CD4-positive, alpha-beta T cell (primary cell): ENCODE results near the gene ST6GAL1. TPM values are rescaled to one million over a fixed set of nuclear protein-coding genes. Genes with fewer than 3 reads are reported as not detected.
A peak's percentile ranks its signal among the peaks of the same experiment; 100 is the strongest.

Experiments used
- ATAC-seq: fragments of 200-7000 bp; cut with Tn5 transposase; one replicate; pipeline ENCODE4 v1.10.0; 2022; ENCODE audit warnings: mild to moderate bottlenecking; ENCODE audit not compliant: poor library complexity
- CTCF ChIA-PET: fragments of 350-600 bp; sonication (Branson Sonifier 250); formaldehyde crosslinking; loops from one replicate; lab custom pipeline; 2021; ENCODE audit warnings: antibody characterized with exemption, inconsistent platforms; lab: Charles Lee
- POLR2A ChIA-PET: fragments of 350-600 bp; sonication (Branson Sonifier 250); formaldehyde crosslinking; loops from one replicate; lab custom pipeline; 2021; ENCODE audit warnings: antibody characterized with exemption, inconsistent platforms; lab: Charles Lee
- DNase-seq, 14 experiments: peaks; one replicate each; pipeline ENCODE4 v3.0.0-alpha.2; 2013 to 2020; ENCODE audit warnings: mixed read lengths in 2 of 14
- H3K27ac ChIP-seq, 2 donors: one replicate each; pipeline versions ENCODE4 v1.5.1 to v1.7.0; 2013; ENCODE audit warnings: low read length in 2 of 2, low read depth in 1 of 2, mild to moderate bottlenecking in 1 of 2
- H3K27me3 ChIP-seq, 2 experiments: 1 replicate in 1 of 2; 2 replicates in 1 of 2; pipeline versions ENCODE4 v1.6.1 to v1.7.0; 2013; ENCODE audit warnings: low read length in 2 of 2, control low read depth in 1 of 2, mild to moderate bottlenecking in 1 of 2, moderate library complexity in 1 of 2; ENCODE audit not compliant: insufficient read depth in 2 of 2, control insufficient read depth in 1 of 2
- H3K36me3 ChIP-seq: one replicate; pipeline ENCODE4 v1.6.1; 2013; ENCODE audit warnings: low read length, control low read depth; ENCODE audit not compliant: insufficient read depth
- H3K4me1 ChIP-seq: one replicate; pipeline ENCODE4 v1.6.1; 2013; ENCODE audit warnings: low read length, control low read depth; ENCODE audit not compliant: insufficient read depth
- H3K4me3 ChIP-seq: one replicate; pipeline ENCODE4 v1.5.1; 2013; ENCODE audit warnings: mild to moderate bottlenecking, low read length, moderate library complexity
- H3K9me3 ChIP-seq, 2 experiments: 1 replicate in 1 of 2; 2 replicates in 1 of 2; pipeline versions ENCODE4 v1.6.1 to v1.7.0; 2013; ENCODE audit warnings: low read length in 2 of 2, mild to moderate bottlenecking in 2 of 2, control low read depth in 1 of 2, moderate library complexity in 1 of 2; ENCODE audit not compliant: control insufficient read depth in 1 of 2, insufficient read depth in 1 of 2
- H3K27ac Mint-ChIP-seq: one replicate; pipeline ENCODE4 v1.8.0; 2020; ENCODE audit warnings: mixed read lengths
- H3K27me3 Mint-ChIP-seq: one replicate; pipeline ENCODE4 v1.8.0; 2021; ENCODE audit warnings: mixed read lengths
- H3K36me3 Mint-ChIP-seq: one replicate; pipeline ENCODE4 v1.8.0; 2021; ENCODE audit warnings: low read depth, mixed read lengths
- H3K4me1 Mint-ChIP-seq: one replicate; pipeline ENCODE4 v1.8.0; 2021; ENCODE audit warnings: low read depth, mixed read lengths
- H3K4me3 Mint-ChIP-seq: one replicate; pipeline ENCODE4 v1.8.0; 2020; ENCODE audit warnings: mild to moderate bottlenecking, mixed read lengths
- H3K9me3 Mint-ChIP-seq: one replicate; pipeline ENCODE4 v1.8.0; 2020; ENCODE audit warnings: mixed read lengths
- CTCF ChIP-seq: fragments of 200-600 bp; IDR thresholded peaks from one replicate; pipeline ENCODE4 v1.8.0; 2022; ENCODE audit warnings: antibody characterized with exemption, mild to moderate bottlenecking
- intact Hi-C, 2 experiments: fragments of 100-400 bp; cut with DNase I in 1 of 2; cut with micrococcal nuclease in 1 of 2; formaldehyde crosslinking; loops; one replicate each; pipeline versions ENCODE4 v1.15.1 to v1.9.0; 2023 to 2025; cut with DNase I, micrococcal nuclease
- total RNA-seq, 174 experiments: library from RNA in 2 of 174; stranded (reverse) in 2 of 174; gene quantifications; one replicate each; pipeline ENCODE4 v1.2.3 and lab custom pipeline; 2021 to 2026

The ST6GAL1 gene
- total RNA-seq, 2 experiments from 2014 or later = 27.6 to 29.1 TPM

DNA sequence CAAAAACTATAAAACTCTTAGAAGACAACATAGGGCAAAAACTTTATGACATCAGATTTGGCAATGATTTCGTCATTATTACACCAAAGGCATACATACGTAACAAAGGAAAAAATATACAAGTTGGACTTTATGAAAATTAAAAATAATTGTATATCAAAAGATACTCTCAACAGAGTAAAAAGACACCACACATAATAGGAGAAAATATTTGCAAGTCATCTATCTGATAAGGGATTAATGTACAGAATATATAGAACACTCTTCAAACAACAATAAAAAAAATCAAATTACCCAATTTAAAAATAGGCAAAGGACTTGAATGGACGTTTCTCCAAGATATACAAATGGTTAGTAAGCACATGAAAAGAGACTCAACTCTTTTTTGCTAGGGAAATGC lies 131.4 kb downstream of the ST6GAL1 start:
- H3K27me3 ChIP-seq = no peaks in the 10 kb centered on the region
- H3K36me3 Mint-ChIP-seq = peaks cover 96% of the 10 kb centered on the region
- H3K4me3 Mint-ChIP-seq = no peak overlapping the region
- peaks cover 10 to 12% of the 10 kb centered on the region in 2 experiments for H3K9me3 ChIP-seq
- H3K4me1 Mint-ChIP-seq = peaks cover 76% of the 10 kb centered on the region
- H3K27ac ChIP-seq = no peak overlapping the region
- intact Hi-C loops = no loop called here
- no peak for TF ChIP-seq CTCF
- CTCF ChIA-PET = no interaction called here
- no peak for ATAC-seq
- peaks cover 80% of the 10 kb centered on the region for H3K36me3 ChIP-seq
- H3K27me3 Mint-ChIP-seq = no peaks in the 10 kb centered on the region
- H3K27ac Mint-ChIP-seq = peak overlapping the region; percentile 79
- no peaks in the 10 kb centered on the region for H3K9me3 Mint-ChIP-seq
- no peak for DNase-seq
- peaks cover 45% of the 10 kb centered on the region for H3K4me1 ChIP-seq
- H3K4me3 ChIP-seq = no peak overlapping the region
- POLR2A ChIA-PET = interaction anchor here (1.1 to 1.3 kb wide), 2 partner anchors 11 to 14 kb away, joined by 3 read pairs; no protein-coding TSS in a partner anchor

DNA sequence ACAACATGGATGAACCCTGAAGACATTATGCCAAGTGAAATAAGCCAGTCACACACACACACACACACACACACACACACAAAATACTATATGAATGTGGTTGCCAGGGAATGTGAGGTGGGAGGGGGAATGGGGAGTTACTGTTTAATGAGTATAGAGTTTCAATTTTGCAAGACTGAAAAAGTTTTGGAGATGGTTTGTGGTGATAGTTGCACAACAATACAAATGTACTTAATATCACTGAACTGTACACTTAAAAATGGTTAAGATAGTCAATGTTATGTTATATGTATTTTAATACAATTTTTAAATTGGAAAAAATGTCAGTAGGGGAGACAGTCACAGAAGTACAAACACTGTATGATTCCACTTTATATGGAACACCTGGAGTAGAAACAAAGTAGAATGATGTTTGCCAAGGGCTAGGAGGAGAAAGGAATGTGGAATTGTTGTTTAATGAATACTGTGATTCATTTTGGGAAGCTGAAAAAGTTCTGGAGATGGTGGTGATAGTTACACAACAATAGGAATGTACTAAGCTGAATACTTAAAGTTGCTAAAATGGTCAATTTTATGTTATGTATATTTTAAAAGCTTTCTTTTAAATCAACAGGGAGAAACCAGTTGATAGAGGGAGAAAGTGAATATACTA lies 132.3 kb downstream of the ST6GAL1 start:
- H3K4me1 Mint-ChIP-seq = peaks cover 83% of the 10 kb centered on the region
- H3K4me1 ChIP-seq = peaks cover 45% of the 10 kb centered on the region
- ATAC-seq = no peak
- intact Hi-C loops = no loop called here
- TF ChIP-seq CTCF = no peak
- POLR2A ChIA-PET = interaction anchor here (0.6 to 1.3 kb wide), 6 partner anchors 12 to 212 kb away, joined by 3 read pairs; no protein-coding TSS in a partner anchor
- H3K27me3 Mint-ChIP-seq = no peaks in the 10 kb centered on the region
- DNase-seq = no peak
- peak overlapping the region; percentile 7 for H3K27ac ChIP-seq
- H3K36me3 Mint-ChIP-seq = peaks cover 96% of the 10 kb centered on the region
- no peaks in the 10 kb centered on the region for H3K27me3 ChIP-seq
- peaks cover 5 to 6% of the 10 kb centered on the region in 2 experiments for H3K9me3 ChIP-seq
- CTCF ChIA-PET = interaction anchor here (0.9 kb wide), 1 partner anchor 35 kb away, joined by 3 read pairs; no protein-coding TSS in a partner anchor
- H3K36me3 ChIP-seq = peaks cover 76% of the 10 kb centered on the region
- H3K9me3 Mint-ChIP-seq = no peaks in the 10 kb centered on the region
- H3K4me3 ChIP-seq = no peak overlapping the region
- peak overlapping the region; percentile 5 for H3K4me3 Mint-ChIP-seq
- peak overlapping the region; percentile 79 for H3K27ac Mint-ChIP-seq

GRCh38 chr3:187063286-187064121 lies 133.2 kb downstream of the ST6GAL1 start:
- ChIA-PET CTCF (interaction anchor here (0.9 kb wide), 1 partner anchor 36 kb away, joined by 3 read pairs; no protein-coding TSS in a partner anchor), POLR2A (interaction anchor here (0.6 to 1.2 kb wide), 4 partner anchors 20 to 213 kb away, joined by 3 read pairs; no protein-coding TSS in a partner anchor)
- Mint-ChIP-seq H3K27ac (peak overlapping the region; percentile 79), H3K4me3 (peak overlapping the region; percentile 5), H3K4me1 (peaks cover 87% of the 10 kb centered on the region), H3K36me3 (peaks cover 94% of the 10 kb centered on the region), H3K9me3 (no peaks in the 10 kb centered on the region), H3K27me3 (no peaks in the 10 kb centered on the region)
- TF ChIP-seq CTCF = no peak
- Histone ChIP-seq H3K27me3 (no peaks in the 10 kb centered on the region), H3K36me3 (peaks cover 74% of the 10 kb centered on the region), H3K4me1 (peaks cover 45% of the 10 kb centered on the region), H3K27ac (peak overlapping the region; percentile 7 to 24), H3K4me3 (no peak overlapping the region), H3K9me3 (no peaks in the 10 kb centered on the region)
- DNase-seq (peak in 4 of 14 experiments; percentile 39 to 51 (median 45)), ATAC-seq (peak; percentile 61)
- intact Hi-C loops = no loop called here
